HepG2 (cell line): ENCODE data around the gene CARD8. TPM values are rescaled to one million over a fixed set of nuclear protein-coding genes. Genes with fewer than 3 reads are reported as not detected.

Source experiments
- SNAPC4 ChIP-seq: sonication (generic); formaldehyde crosslinking; IDR thresholded peaks from 2 replicates; pipeline ENCODE4 v1.4.0; 2020; ENCODE audit warnings: mild to moderate bottlenecking, missing genetic modification reagents
- ZBTB10 ChIP-seq: sonication (generic); formaldehyde crosslinking; IDR thresholded peaks from 2 replicates; pipeline ENCODE4 v1.4.0; 2020; ENCODE audit warnings: missing genetic modification reagents, borderline replicate concordance
- ZNF646 ChIP-seq: sonication (generic); formaldehyde crosslinking; IDR thresholded peaks from 2 replicates; pipeline ENCODE4 v1.9.0; 2021; ENCODE audit warnings: mild to moderate bottlenecking, missing genetic modification reagents
- polyA plus RNA-seq, 8 experiments: library from polyadenylated mRNA; depleted of rRNA in 3 of 8; stranded (reverse) in 7 of 8; unstranded in 1 of 8; fragments of >200 nt; fragmentation: Illumina TruSeq in 4 of 8; extraction: Trizol in 4 of 8; gene quantifications; 2 replicates each; pipeline versions ENCODE4 v1.2.1 to v1.2.3, GENCODE V29; 2011 to 2016; ENCODE audit warnings: low read depth in 4 of 8, missing spikeins in 1 of 8, mixed read lengths in 1 of 8; ENCODE audit not compliant: insufficient read depth in 1 of 8
- total RNA-seq, 5 experiments: library from RNA; depleted of rRNA; stranded (reverse); fragments of >200 nt; fragmentation: Illumina TruSeq; extraction: Trizol; gene quantifications; 2 replicates each; pipeline ENCODE4 v1.2.3, GENCODE V29; 2016; ENCODE audit warnings: low read depth in 1 of 5

Gene CARD8
- total and polyA plus RNA-seq, 2 of the 13 experiments (the other 11 are each of a cell fraction or from before 2014, with no cell fraction given) = 15.0 to 19.2 TPM

- no peak for TF ChIP-seq SNAPC4 (CRISPR knock-in tag)
- no peak for TF ChIP-seq ZNF646
- TF ChIP-seq ZBTB10 (CRISPR knock-in tag) = no peak
- TF ChIP-seq, all 625 proteins: peak for 0
These were observed 24.0 kb upstream of the CARD8 start (continued) for GRCh38 chr19:48279747-48280146.
